HG02588 (cell line): Measurements from ENCODE around the gene CLBA1.

Source experiments
- ATAC-seq: cut with Tn5 transposase; IDR thresholded peaks from one replicate; pipeline ENCODE4 v1.9.1; 2021; ENCODE audit warnings: mild to moderate bottlenecking, moderate library complexity; ENCODE audit not compliant: unreplicated experiment

The CLBA1 gene

DNA sequence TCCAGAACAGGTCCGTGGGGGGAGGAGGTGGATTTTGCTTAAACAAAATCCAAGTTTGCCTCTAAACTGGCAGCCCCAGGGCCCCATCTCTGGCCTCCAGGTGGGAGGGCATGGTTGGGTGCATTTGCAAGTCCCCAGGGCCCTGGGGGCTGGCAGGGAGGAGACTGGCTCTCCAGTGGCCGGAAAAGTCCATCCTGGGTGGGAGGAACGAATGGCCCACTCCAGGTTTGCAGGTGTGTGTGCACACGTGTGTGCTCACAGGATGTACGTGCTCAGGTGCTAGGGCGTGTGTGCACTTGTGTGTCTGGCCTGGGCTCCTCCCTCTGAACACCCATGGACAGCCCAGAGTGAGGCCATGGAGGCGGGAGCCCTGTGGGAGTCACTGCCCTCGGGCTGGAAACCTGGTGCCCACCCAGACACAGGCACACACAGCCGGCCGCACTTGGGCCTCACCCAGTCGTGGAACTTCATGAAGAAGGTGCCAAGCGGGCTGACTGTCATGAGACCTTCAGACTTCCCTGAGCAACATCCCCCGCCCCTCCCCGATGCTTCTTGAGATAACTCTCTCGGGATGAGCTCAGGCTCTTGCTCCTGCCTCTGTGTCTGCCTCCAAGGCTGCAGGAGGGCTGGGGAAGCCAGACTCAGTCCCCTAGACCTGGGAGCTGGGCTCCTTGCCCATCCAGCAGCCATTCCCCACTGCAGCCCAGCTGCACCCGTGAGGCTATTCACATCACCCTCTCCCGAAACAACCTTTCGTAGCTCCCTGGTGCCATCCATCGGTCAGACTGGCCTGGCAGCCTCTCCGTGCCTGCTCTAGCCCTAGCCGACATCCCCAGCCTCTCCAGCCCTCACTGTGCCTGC lies 16.8 kb upstream of the CLBA1 start:
- no peak for ATAC-seq

DNA sequence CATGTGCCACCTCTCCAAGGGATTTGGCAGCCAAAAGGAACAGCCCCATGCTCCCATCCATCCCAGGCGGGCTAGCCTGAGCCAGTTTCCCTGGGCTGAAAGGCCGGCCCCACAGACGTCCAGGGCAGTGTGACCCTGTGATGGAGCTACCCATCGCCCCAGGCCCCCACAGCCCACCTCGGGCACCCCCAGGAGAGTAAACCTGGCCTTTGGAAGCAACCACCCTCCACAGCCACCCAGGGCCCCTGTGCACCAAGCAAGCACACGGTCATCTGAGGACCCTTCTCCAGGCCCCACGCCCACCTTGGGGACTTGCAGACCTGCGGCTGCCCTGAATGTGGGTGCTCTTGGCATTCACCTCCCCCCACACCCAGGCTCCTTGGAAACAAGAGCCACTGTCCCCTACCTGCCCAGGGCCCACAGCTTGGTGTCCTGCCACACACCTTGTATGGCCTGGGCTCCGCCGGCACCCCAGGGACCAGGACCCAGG lies 15.8 kb upstream of the CLBA1 start:
- ATAC-seq = no peak

DNA sequence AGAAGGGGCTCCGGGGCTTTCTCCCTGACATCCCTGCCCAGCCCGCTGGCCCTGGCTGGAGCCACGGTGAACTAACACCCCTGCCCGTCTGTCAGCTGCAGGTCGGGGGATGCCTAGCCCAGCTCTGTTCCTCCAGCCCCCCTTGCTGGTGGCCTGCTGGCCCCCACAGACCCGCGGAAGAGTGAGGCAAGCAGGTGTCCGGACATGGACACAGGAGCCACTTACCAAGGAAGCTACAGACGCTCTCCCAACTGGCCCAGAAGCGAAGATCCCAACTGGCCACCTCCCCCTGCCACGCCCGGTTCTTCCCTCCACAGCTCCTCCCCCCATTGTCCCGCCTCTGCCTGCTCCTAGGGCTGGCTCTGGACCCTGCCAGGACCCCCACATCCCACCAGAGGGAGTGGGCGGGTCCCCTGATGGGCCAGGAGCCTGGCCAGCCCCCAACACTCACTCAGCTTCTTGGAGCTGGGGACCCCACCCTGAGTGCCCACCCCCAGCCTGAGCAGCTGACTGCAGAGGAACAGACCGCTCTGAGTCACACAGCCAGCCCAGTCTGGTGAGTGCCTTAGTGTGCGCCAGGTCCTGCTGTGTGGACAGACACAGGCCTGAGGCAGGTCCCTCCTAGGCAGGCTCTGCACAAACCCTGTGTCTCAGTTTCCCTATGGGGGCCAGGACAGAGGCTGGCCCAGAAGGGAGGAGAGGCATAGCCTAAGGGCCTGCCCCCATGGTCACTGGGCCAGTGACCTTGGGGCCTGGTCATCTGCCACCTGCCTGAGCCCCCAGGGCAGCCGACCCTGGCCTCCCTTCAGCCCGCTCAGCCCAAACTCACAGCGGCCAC lies 15.1 kb upstream of the CLBA1 start:
- ATAC-seq = no peak

GRCh38 chr14:104971447-104972240 lies 13.9 kb upstream of the CLBA1 start:
- ATAC-seq = no peak

DNA sequence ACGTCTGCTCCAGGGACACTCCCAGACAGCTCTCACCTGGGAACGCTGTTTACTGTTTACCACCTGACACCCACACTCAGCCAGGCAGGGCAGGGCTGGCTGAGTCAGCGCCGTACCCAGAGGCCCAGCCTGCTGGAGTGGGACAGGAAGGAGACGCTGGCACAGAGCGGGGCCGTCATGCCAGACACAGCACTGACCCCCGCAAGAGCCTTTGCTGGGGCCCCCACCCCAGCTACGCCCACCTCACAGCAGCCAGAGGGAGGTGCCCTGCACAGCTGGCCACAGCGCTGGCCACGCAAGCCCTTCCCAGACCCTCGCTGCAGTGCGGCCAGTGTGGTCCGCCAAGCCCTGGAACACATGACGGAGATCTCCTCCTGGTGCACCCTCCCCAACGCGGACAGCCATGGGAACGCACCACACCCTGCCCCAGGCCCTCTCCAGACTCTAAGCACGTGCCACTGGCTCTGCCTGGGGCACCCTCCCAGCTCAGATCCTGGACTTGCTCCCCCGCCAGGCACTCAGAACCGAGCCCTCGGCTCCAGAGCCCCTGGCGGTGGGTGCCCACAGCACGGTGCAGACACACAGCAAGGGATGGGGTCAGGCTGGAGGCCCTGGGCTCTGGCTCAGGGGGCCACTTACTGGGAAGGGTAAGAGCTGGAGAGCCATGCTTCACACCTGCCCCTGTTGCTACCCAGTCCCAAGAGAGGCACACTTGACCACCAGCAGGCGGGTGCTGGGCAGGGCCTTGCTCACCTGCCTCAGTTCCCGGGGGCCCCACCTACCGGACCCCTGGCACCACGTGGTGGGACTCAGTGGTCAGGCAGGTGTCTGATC lies 13.1 kb upstream of the CLBA1 start:
- ATAC-seq = no peak

DNA sequence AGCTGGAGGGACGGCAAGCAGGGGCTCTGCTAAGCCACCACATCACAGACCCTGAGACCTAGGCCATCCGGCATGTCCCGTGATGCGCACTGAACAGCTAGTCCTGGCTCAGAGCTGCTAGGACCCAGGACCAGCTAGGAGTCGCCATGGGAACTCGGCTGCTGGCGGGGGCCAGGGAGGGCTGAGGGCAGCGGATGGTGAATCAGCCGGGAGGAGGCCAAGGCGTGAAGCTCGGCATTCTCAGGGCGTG lies 12.5 kb upstream of the CLBA1 start:
- no peak for ATAC-seq

- no peak for ATAC-seq
Measured at GRCh38 chr14:104973385-104974145, 12.0 kb upstream of the CLBA1 start.

DNA sequence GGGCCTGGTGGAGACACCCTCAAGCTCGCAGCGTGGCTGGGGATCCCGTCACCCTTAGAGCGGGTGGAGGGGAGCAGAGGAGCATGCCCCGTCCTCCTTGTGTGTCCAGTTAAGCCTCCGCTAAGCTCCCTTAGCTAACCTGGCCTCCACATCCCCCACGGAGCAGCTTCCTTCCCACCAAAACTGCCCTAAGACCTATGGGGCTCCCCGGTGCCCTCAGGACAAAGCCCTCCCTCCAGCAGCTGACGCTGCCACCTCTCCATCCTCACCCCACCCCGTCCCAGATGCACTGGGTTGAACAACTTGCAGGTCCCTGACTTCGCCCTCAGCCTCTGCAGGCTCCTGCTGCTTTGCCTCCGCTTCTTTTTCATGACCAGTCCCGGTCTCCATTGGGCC lies 11.4 kb upstream of the CLBA1 start:
- no peak for ATAC-seq

DNA sequence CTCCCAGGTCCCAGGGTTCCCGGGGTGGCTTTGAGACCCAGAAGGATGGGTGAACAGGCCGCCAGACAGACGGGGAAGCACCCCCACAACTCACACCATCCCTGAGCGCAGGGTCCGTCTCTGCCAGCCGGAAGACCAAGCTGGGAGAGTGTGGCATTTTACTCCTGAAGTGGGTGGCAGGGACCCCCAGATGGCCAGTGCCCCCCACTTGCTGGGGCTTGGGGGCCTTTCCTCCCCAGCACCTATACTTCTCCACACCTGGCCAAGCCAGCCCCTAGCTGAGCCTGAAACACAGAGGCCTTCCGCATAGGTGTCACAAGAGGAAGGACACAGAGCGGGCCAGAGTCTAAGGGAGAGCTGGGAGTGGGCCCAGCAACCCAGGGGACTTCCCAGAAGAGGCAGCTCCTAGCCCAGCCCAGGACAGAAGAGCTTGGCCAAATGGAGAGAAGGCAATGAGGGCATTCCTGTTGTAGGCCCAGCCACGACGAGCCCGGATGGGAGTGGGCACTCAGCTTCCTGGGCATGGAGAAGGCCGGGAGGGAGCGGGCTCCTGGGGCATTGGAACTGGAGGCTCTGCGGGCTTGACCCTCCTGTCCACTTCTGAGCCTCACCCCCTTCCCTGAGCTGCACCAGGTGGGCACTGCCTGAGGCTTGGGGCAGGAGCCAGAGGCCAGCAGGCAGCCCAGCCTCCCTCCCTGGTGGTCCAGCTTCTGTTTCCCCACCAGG lies 10.8 kb upstream of the CLBA1 start:
- ATAC-seq = no peak

GRCh38 chr14:104975481-104976197 lies 9.9 kb upstream of the CLBA1 start:
- no peak for ATAC-seq

- peak; percentile 43 for ATAC-seq
Measured at GRCh38 chr14:104976198-104977007, 9.2 kb upstream of the CLBA1 start.

DNA sequence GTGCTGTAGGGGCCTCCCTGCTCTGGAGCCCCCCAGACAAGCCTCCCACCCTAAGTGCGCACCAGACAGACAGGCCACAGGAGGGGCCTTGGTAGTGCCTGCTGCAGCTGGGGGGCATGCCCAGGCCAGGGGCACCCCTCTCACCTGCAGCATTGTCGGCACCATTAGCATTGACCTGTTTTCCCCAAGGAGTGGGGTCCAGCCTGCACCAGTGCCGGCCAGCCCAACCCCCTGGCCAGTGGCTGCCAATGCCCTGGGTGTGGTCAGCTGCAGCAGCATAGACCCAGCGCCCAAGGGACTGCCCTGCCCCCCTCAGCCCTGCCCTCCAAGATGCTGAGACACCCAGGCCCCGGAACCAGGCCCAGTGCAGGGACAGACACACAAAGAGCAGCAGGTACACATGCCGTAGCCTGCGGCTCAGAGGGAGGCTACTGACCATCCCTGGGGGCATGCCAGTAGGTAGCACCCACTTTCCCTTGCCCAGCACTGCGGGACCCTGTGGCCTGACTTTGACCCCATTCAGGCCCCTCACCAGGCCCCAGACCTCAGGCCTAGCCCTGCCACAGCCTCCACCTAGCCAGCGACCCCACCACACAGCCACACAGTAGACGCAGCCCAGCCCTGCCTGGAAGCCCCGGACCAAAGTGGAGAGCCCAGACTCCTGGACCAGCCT lies 8.4 kb upstream of the CLBA1 start:
- ATAC-seq = no peak

- no peak for ATAC-seq
Measured at GRCh38 chr14:104977681-104978653, 7.6 kb upstream of the CLBA1 start, which contains the start of gene AHNAK2. TSS of gene AHNAK2 (minus strand) at chr14:104978374. CDS start at chr14:104978237, 137 bp downstream.

DNA sequence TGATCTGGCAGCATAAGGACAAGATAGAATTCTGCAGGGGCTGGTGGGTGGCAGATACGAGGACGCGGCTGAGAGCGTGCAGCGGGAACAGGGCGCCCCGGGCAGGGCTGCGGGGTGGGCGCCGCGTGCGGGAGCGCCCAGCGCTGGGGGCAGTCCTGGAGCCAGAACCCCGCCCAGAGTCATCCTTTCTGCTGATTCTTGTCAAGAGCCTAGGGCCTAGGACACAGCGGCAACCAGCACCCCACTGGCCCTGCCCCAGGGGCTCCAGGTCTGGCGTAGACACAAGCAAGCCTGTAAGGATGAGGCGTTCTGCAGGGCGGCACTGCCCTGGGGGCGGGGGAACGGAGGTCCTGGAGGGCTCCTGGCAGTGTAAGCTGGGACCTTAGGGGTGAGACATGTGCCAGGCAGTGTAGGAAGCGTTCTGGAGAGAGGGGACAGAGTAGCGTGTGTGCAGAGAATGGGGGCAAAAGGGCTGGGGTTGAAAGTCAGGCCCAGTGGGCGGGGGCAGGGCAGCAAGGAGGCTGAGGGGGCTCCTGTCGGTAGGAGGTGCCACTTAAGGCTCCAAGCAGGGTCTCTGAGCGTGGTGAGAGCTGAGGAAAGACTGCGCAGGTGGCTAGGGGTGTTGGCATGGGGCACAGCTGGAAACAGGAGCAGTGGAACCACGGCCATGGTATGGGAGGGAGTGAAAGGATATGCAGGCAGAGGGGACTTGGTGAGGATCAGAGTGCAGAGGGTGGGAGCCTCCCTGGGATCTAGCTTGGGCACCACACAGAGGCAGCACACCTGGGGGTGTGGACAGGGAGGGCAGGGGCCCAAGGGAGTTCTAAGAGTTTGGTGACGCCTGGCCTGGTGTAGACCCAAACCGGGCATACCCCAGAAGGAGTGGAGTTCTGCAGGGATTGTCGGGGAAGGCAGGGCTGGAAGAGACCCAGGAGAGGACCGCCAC lies 6.6 kb upstream of the CLBA1 start:
- ATAC-seq = no peak
